GM12801 (cell line): ENCODE measurements around the gene SLC36A4.

Experiments
- CTCF ChIP-seq: IDR thresholded peaks from one replicate; pipeline ENCODE4 v1.5.1; 2011; ENCODE audit warnings: control low read depth; ENCODE audit not compliant: insufficient read length; ENCODE audit errors: extremely low read depth

The SLC36A4 gene

GRCh38 chr11:93197380-93198214 is at the start of gene SLC36A4:
SLC36A4 (minus strand) TSS chr11:93197991; CDS start chr11:93197832, 159 bp downstream.
- no peak for TF ChIP-seq CTCF

GRCh38 chr11:93244018-93244417 is 46.2 kb upstream of the SLC36A4 start:
- TF ChIP-seq CTCF = no peak

- TF ChIP-seq CTCF = no peak
These were observed 42.2 kb upstream of the SLC36A4 start for GRCh38 chr11:93239966-93240365.

- no peak for TF ChIP-seq CTCF
These were observed 41.2 kb upstream of the SLC36A4 start for GRCh38 chr11:93238956-93239355.

GRCh38 chr11:93236741-93237675 is 39.2 kb upstream of the SLC36A4 start:
- TF ChIP-seq CTCF = no peak

GRCh38 chr11:93234602-93235207 is 36.9 kb upstream of the SLC36A4 start:
- peak; percentile 49 for TF ChIP-seq CTCF

- TF ChIP-seq CTCF = no peak
These were observed 32.1 kb upstream of the SLC36A4 start for GRCh38 chr11:93229876-93230275.
